ENCODE measurements around the gene NOM1.
"Not testable (repeated sequence)": the region's sequence is repeated elsewhere in the genome, so short reads cannot be mapped to it uniquely, and the experiment has no call there.

NOM1 gene

GRCh38 chr7:156941393-156942182 is 7.9 kb upstream of the NOM1 start:
- DNase-seq (ENCODE audit: low read depth in 2 of 2): no peak

- DNase-seq (ENCODE audit: low read depth in 2 of 2): no peak
Observed at GRCh38 chr7:156942708-156943090, 6.8 kb upstream of the NOM1 start.

GRCh38 chr7:156943091-156944041 is 6.1 kb upstream of the NOM1 start:
- no peak for DNase-seq (ENCODE audit: low read depth in 2 of 2)

- DNase-seq (ENCODE audit: low read depth in 2 of 2): no peak
Observed at GRCh38 chr7:156944876-156945275, 4.6 kb upstream of the NOM1 start.

GRCh38 chr7:156947120-156947843 is 2.2 kb upstream of the NOM1 start:
- no peak for DNase-seq (ENCODE audit: low read depth in 2 of 2)

GRCh38 chr7:156948361-156948760 is 1.2 kb upstream of the NOM1 start:
- no peak for DNase-seq (ENCODE audit: low read depth in 2 of 2)

- no peak for DNase-seq (ENCODE audit: low read depth in 2 of 2)
Observed at GRCh38 chr7:156950381-156950858, 908 bp downstream of the NOM1 start.

GRCh38 chr7:156953215-156953614 is 3.7 kb downstream of the NOM1 start:
- not testable (repeated sequence) for DNase-seq (ENCODE audit: low read depth in 2 of 2)

GRCh38 chr7:156954941-156955340 is 5.4 kb downstream of the NOM1 start:
- no peak for DNase-seq (ENCODE audit: low read depth in 2 of 2)

- DNase-seq (ENCODE audit: low read depth in 2 of 2): no peak
Observed at GRCh38 chr7:156956727-156957126, 7.2 kb downstream of the NOM1 start.

GRCh38 chr7:156962145-156962544 is 12.6 kb downstream of the NOM1 start:
- DNase-seq (ENCODE audit: low read depth in 2 of 2): no peak

GRCh38 chr7:156962897-156963296 is 13.4 kb downstream of the NOM1 start:
- DNase-seq (ENCODE audit: low read depth in 2 of 2): no peak

- DNase-seq (ENCODE audit: low read depth in 2 of 2): no peak
Observed at GRCh38 chr7:156963472-156963871, 14.0 kb downstream of the NOM1 start.

- DNase-seq (ENCODE audit: low read depth in 2 of 2): no peak
Observed at GRCh38 chr7:156964971-156965370, 15.5 kb downstream of the NOM1 start.

GRCh38 chr7:156966387-156966786 is 16.9 kb downstream of the NOM1 start:
- DNase-seq (ENCODE audit: low read depth in 2 of 2): no peak

- DNase-seq (ENCODE audit: low read depth in 2 of 2): no peak
Observed at GRCh38 chr7:156968183-156968582, 18.7 kb downstream of the NOM1 start.

- no peak for DNase-seq (ENCODE audit: low read depth in 2 of 2)
Observed at GRCh38 chr7:156969972-156970420, 20.5 kb downstream of the NOM1 start.

- no peak for DNase-seq (ENCODE audit: low read depth in 2 of 2)
Observed at GRCh38 chr7:156975620-156976019, 26.1 kb downstream of the NOM1 start.

GRCh38 chr7:156979007-156979606 is 29.6 kb downstream of the NOM1 start:
- DNase-seq (ENCODE audit: low read depth in 2 of 2): no peak

GRCh38 chr7:156979711-156980110 is 30.2 kb downstream of the NOM1 start:
- no peak for DNase-seq (ENCODE audit: low read depth in 2 of 2)

GRCh38 chr7:156984174-156984891 is 34.8 kb downstream of the NOM1 start:
- DNase-seq (ENCODE audit: low read depth in 2 of 2): no peak
